GM23248 (cell line): Measurements from ENCODE around the gene ETFA. TPM values are rescaled to one million over a fixed set of nuclear protein-coding genes. Genes with fewer than 3 reads are reported as not detected.

Source experiments
- DNase-seq: peaks from one replicate; pipeline ENCODE4 v3.0.0-alpha.2; 2015
- H2AFZ ChIP-seq: fragments of 200-600 bp; sonication (generic); 2 replicates; pipeline ENCODE4 v1.6.1; 2016; ENCODE audit warnings: antibody characterized with exemption
- H3F3A ChIP-seq: fragments of 200-600 bp; sonication (generic); 2 replicates; pipeline ENCODE4 v1.6.1; 2016; ENCODE audit warnings: mild to moderate bottlenecking, antibody characterized with exemption, mixed run types; ENCODE audit not compliant: insufficient read depth
- H3K27ac ChIP-seq: fragments of 200-600 bp; sonication (generic); 2 replicates; pipeline ENCODE4 v1.5.1; 2016; ENCODE audit warnings: mild to moderate bottlenecking
- H3K27me3 ChIP-seq: fragments of 200-600 bp; sonication (generic); replicated peaks from 2 replicates; pipeline ENCODE4 v1.6.1; 2016; ENCODE audit warnings: mild to moderate bottlenecking; ENCODE audit not compliant: insufficient read depth
- H3K36me3 ChIP-seq: fragments of 200-600 bp; sonication (generic); 2 replicates; pipeline ENCODE4 v1.6.1; 2016; ENCODE audit warnings: low read depth, mild to moderate bottlenecking
- H3K4me1 ChIP-seq: fragments of 200-600 bp; sonication (generic); 2 replicates; pipeline ENCODE4 v1.6.1; 2016; ENCODE audit warnings: mild to moderate bottlenecking; ENCODE audit not compliant: insufficient read depth
- H3K4me2 ChIP-seq: fragments of 200-600 bp; sonication (generic); one replicate; pipeline ENCODE4 v1.6.1; 2016; ENCODE audit warnings: mild to moderate bottlenecking; ENCODE audit not compliant: unreplicated experiment
- H3K4me3 ChIP-seq: fragments of 200-600 bp; sonication (generic); 2 replicates; pipeline ENCODE4 v1.5.1; 2016; ENCODE audit warnings: mild to moderate bottlenecking
- H3K79me2 ChIP-seq: fragments of 200-600 bp; sonication (generic); 2 replicates; pipeline ENCODE4 v1.6.1; 2016; ENCODE audit warnings: mild to moderate bottlenecking; ENCODE audit not compliant: insufficient read depth
- H3K9ac ChIP-seq: fragments of 200-600 bp; sonication (generic); 2 replicates; pipeline ENCODE4 v1.6.1; 2016; ENCODE audit warnings: mild to moderate bottlenecking
- H3K9me2 ChIP-seq: fragments of 200-600 bp; sonication (generic); 2 replicates; pipeline ENCODE4 v1.6.1; 2016; ENCODE audit warnings: mixed run types, mild to moderate bottlenecking, moderate library complexity; ENCODE audit not compliant: insufficient read depth
- H3K9me3 ChIP-seq: fragments of 200-600 bp; sonication (generic); one replicate; pipeline ENCODE4 v1.6.1; 2017; ENCODE audit warnings: low read depth
- H4K20me1 ChIP-seq: fragments of 200-600 bp; sonication (generic); 2 replicates; pipeline ENCODE4 v1.6.0; 2016; ENCODE audit not compliant: insufficient read depth
- EZH2 ChIP-seq: fragments of 200-600 bp; sonication (generic); IDR thresholded peaks from 2 replicates; pipeline ENCODE4 v1.6.1; 2018; ENCODE audit warnings: antibody characterized with exemption, mild to moderate bottlenecking; ENCODE audit not compliant: insufficient read depth, poor library complexity, severe bottlenecking
- EZH2phosphoT487 ChIP-seq: fragments of 200-600 bp; sonication (generic); IDR thresholded peaks from 2 replicates; pipeline ENCODE4 v1.6.1; 2018; ENCODE audit warnings: antibody characterized with exemption, moderate library complexity, mild to moderate bottlenecking, low read depth; ENCODE audit not compliant: insufficient read depth
- WGBS, 2 experiments: methylation state at CpG; one replicate each; pipeline ENCODE4 v1.1.6; 2015 to 2017; ENCODE audit warnings: low lambda C conversion rate in 2 of 2, low coverage in 1 of 2; ENCODE audit errors: missing lambda C conversion rate in 2 of 2; 5-methylcytosine and 5-hydroxymethylcytosine counted together
- in situ Hi-C: fragments of 300-500 bp; cut with MboI; formaldehyde crosslinking; loops from 2 replicates; pipeline ENCODE4 v1.15.0; 2020
- polyA plus RNA-seq: library from polyadenylated mRNA; unstranded; fragments of >200 nt; fragmentation: Nextera tagmentation; extraction: Ambion mirVana; gene quantifications from 2 replicates; pipeline ENCODE4 v1.2.1, GENCODE V29; 2016
- total RNA-seq: library from RNA; depleted of rRNA; stranded (reverse); fragments of >200 nt; shearing (Covaris generic); gene quantifications from 2 replicates; pipeline ENCODE4 v1.2.3, GENCODE V29; 2014; rRNA removed

Gene ETFA
- total and polyA plus RNA-seq, 2 experiments from 2014 or later, result 94.8 to 141 TPM

GRCh38 chr15:76168237-76168984, 142.9 kb downstream of the ETFA start:
- H3K9ac ChIP-seq, result no peak overlapping the region
- H3F3A ChIP-seq, result peaks cover 7% of the 10 kb centered on the region
- in situ Hi-C loops, result no loop called here
- no peak overlapping the region for H3K4me3 ChIP-seq
- no peak overlapping the region for H3K4me2 ChIP-seq
- no peaks in the 10 kb centered on the region for H3K9me2 ChIP-seq
- H3K79me2 ChIP-seq, result no peaks in the 10 kb centered on the region
- no peaks in the 10 kb centered on the region for H3K36me3 ChIP-seq
- H3K9me3 ChIP-seq, result no peaks in the 10 kb centered on the region
- no peaks in the 10 kb centered on the region for H4K20me1 ChIP-seq
- peak; percentile 48 for DNase-seq
- TF ChIP-seq EZH2phosphoT487 (no peak), EZH2 (no peak)
- H2AFZ ChIP-seq, result 0 out of 2 replicates have a peak overlapping the region, but pooled peaks have one; percentile 1
- H3K27ac ChIP-seq, result no peak overlapping the region
- peaks cover 17% of the 10 kb centered on the region for H3K4me1 ChIP-seq
- no peaks in the 10 kb centered on the region for H3K27me3 ChIP-seq
- 56% methylated on average over 14 of the region's 14 CpGs for WGBS, 2 experiments

- in situ Hi-C loops, result no loop called here
- H3K79me2 ChIP-seq, result no peaks in the 10 kb centered on the region
- DNase-seq, result no peak
Measured at GRCh38 chr15:76165951-76166350, 145.3 kb downstream of the ETFA start.

More at GRCh38 chr15:76165951-76166350, 145.3 kb downstream of the ETFA start:
- no peaks in the 10 kb centered on the region for H3K27me3 ChIP-seq
- no peaks in the 10 kb centered on the region for H3K9me2 ChIP-seq
- H3K4me2 ChIP-seq, result no peak overlapping the region
- H4K20me1 ChIP-seq, result no peaks in the 10 kb centered on the region
- peaks cover 7% of the 10 kb centered on the region for H3F3A ChIP-seq
- H2AFZ ChIP-seq, result no peak overlapping the region
- no peak overlapping the region for H3K9ac ChIP-seq
- WGBS, 2 experiments, result 92 to 94% methylated on average over 13 to 15 of the region's 15 CpGs
- H3K4me3 ChIP-seq, result no peak overlapping the region
- TF ChIP-seq EZH2 (no peak), EZH2phosphoT487 (no peak)
- peaks cover 25% of the 10 kb centered on the region for H3K4me1 ChIP-seq
- H3K27ac ChIP-seq, result no peak overlapping the region
- no peaks in the 10 kb centered on the region for H3K9me3 ChIP-seq
- no peaks in the 10 kb centered on the region for H3K36me3 ChIP-seq

Other genes with a start within 250 kb of the ETFA start
- 2.2 and 2.8 TPM in 2 replicates for gene ISL2, start 25.3 kb upstream of the ETFA start, total RNA-seq
- gene ISL2, start 25.3 kb upstream of the ETFA start, polyA plus RNA-seq, result 0.68 and 0.98 TPM in 2 replicates